Ovary (tissue), 9 donors: ENCODE measurements around the gene IFNGR1. TPM values are rescaled to one million over a fixed set of nuclear protein-coding genes. Genes with fewer than 3 reads are reported as not detected.

ENCODE experiments used
- DNase-seq, 5 donors: peaks; one replicate each; pipeline ENCODE4 v3.0.0-alpha.2; 2019 to 2020
- H3K27ac ChIP-seq, 2 donors: fragments of 200-600 bp; one replicate each; pipeline versions ENCODE4 v1.5.1 to v1.8.0; 2019 to 2022
- H3K27me3 ChIP-seq: fragments of 200-600 bp; one replicate; pipeline ENCODE4 v1.8.0; 2022
- H3K36me3 ChIP-seq: fragments of 200-600 bp; sonication (generic); one replicate; pipeline ENCODE4 v1.5.1; 2019
- H3K4me1 ChIP-seq: one replicate; pipeline ENCODE4 v1.8.1; 2013; ENCODE audit warnings: mild to moderate bottlenecking, moderate library complexity; ENCODE audit not compliant: insufficient read depth
- H3K4me3 ChIP-seq: fragments of 200-600 bp; sonication (generic); one replicate; pipeline ENCODE4 v1.5.1; 2017
- H3K9me3 ChIP-seq, 2 donors: fragments of 200-600 bp in 1 of 2; sonication (generic) in 1 of 2; one replicate each; pipeline versions ENCODE4 v1.5.1 to v1.8.1; 2013 to 2019; ENCODE audit warnings: mild to moderate bottlenecking in 1 of 2, moderate library complexity in 1 of 2
- EP300 ChIP-seq: sonication (generic); formaldehyde crosslinking; IDR thresholded peaks from one replicate; pipeline ENCODE4 v1.6.1; 2017; ENCODE audit warnings: antibody characterized with exemption
- POLR2A ChIP-seq: fragments of 450-650 bp; IDR thresholded peaks from one replicate; pipeline ENCODE4 v1.6.1; 2017; ENCODE audit warnings: antibody characterized with exemption, mild to moderate bottlenecking, moderate library complexity
- WGBS, 3 donors: extraction: QIAGEN DNeasy Blood & Tissue Kit in 1 of 3; methylation state at CpG; one replicate each; pipeline versions ENCODE4 v1.1.5 to v1.1.7; 2013 to 2017; 5-methylcytosine and 5-hydroxymethylcytosine counted together
- intact Hi-C, 4 donors: fragments of 100-400 bp; cut with DNase I; formaldehyde crosslinking; loops; one replicate each; pipeline versions ENCODE4 v1.11.0 to v1.15.1; 2022 to 2023
- polyA plus RNA-seq, 2 donors: library from polyadenylated mRNA; stranded (reverse); fragments of 200-250 nt in 1 of 2; fragments of 350-450 nt in 1 of 2; fragmentation: Illumina TruSeq in 1 of 2; extraction: RNeasy Lipid Tissue Mini Kit (QIAGEN cat#74804) in 1 of 2; gene quantifications; one replicate each; pipeline ENCODE4 v1.2.3, GENCODE V29; 2013 to 2014
- total RNA-seq, 7 donors: library from RNA; depleted of rRNA in 2 of 7; stranded (reverse); fragments of >200 nt in 2 of 7; fragmentation: NEBNext Ultra II Directional in 3 of 7; extraction: Animal tissue kit (Norgen Biotek cat#: 25700) in 3 of 7; gene quantifications; one replicate each; pipeline versions ENCODE4 v1.1.0 to v1.2.4, GENCODE V29; 2016 to 2023
- TF ChIP-seq, protein P1 (sequence below), 3 donors: fragments of 450-650 bp in 2 of 3; fragments of 200-600 bp in 1 of 3; IDR thresholded peaks; one replicate each; pipeline versions ENCODE4 v1.5.1 to v1.8.0; 2016 to 2022; ENCODE audit warnings: antibody characterized with exemption in 3 of 3, mild to moderate bottlenecking in 1 of 3
- donor health status: DM: no; HTN: no; CAD: no; lungs with moderate emphysema.
- donor health status: DM: no; HTN: no; CAD: no.
- donor health status: Bipolar disorder and iron deficiency.
- donor health status: DM: yes; HTN: yes; CAD: no.
- donor health status: DM: no; HTN: no; CAD: no.
- donor health status: DM: yes; HTN: yes; CAD: no.

Gene IFNGR1
- total and polyA plus RNA-seq, 9 donors, result 37.1 to 95.2 (median 55.5) TPM

- H3K27ac ChIP-seq, result no peak overlapping the region
- no peak for DNase-seq
Observed at GRCh38 chr6:137248702-137249101, 29.5 kb upstream of the IFNGR1 start.

DNA sequence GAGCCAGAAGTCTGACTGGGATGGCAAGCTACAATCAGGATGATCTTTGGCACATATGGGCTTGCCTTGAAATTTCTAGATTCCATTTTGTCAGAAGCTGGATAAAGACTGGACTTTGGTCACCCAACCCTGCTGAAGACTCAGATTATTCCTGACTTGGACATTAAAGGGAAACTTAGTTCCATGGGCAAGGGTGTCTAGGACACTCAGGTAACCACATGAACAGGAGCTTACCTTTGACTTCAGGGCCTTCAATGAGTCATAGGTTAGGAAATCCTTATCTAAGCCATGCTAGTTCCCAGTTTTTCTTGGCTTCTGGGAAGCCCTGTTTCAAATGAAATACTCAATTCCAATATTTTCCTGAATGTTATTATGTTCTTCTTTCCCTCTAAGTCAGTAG lies 28.5 kb upstream of the IFNGR1 start:
- H3K36me3 ChIP-seq, result no peaks in the 10 kb centered on the region
- TF ChIP-seq POLR2A (no peak), EP300 (no peak)
- TF ChIP-seq, protein P1, sequence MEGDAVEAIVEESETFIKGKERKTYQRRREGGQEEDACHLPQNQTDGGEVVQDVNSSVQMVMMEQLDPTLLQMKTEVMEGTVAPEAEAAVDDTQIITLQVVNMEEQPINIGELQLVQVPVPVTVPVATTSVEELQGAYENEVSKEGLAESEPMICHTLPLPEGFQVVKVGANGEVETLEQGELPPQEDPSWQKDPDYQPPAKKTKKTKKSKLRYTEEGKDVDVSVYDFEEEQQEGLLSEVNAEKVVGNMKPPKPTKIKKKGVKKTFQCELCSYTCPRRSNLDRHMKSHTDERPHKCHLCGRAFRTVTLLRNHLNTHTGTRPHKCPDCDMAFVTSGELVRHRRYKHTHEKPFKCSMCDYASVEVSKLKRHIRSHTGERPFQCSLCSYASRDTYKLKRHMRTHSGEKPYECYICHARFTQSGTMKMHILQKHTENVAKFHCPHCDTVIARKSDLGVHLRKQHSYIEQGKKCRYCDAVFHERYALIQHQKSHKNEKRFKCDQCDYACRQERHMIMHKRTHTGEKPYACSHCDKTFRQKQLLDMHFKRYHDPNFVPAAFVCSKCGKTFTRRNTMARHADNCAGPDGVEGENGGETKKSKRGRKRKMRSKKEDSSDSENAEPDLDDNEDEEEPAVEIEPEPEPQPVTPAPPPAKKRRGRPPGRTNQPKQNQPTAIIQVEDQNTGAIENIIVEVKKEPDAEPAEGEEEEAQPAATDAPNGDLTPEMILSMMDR (IDR thresholded peaks at IDR 0.05), result no peak
- intact Hi-C loops, result no loop called here
- no peak overlapping the region for H3K4me3 ChIP-seq
- no peak overlapping the region for H3K27ac ChIP-seq
- no peaks in the 10 kb centered on the region for H3K9me3 ChIP-seq
- no peak for DNase-seq
- H3K27me3 ChIP-seq, result no peaks in the 10 kb centered on the region
- H3K4me1 ChIP-seq, result no peaks in the 10 kb centered on the region

More at GRCh38 chr6:137248702-137249101, 29.5 kb upstream of the IFNGR1 start:
- WGBS, 3 donors, result 48 to 54% (median 54%) methylated on average over 4 of the region's 4 CpGs
- Histone ChIP-seq H3K36me3 (no peaks in the 10 kb centered on the region), H3K4me3 (no peak overlapping the region), H3K4me1 (no peaks in the 10 kb centered on the region), H3K9me3 (no peaks in the 10 kb centered on the region), H3K27me3 (no peaks in the 10 kb centered on the region)
- intact Hi-C loops, result no loop called here
- TF ChIP-seq, protein P1 (IDR thresholded peaks at IDR 0.05), result no peak
- TF ChIP-seq POLR2A (no peak), EP300 (no peak)

DNA sequence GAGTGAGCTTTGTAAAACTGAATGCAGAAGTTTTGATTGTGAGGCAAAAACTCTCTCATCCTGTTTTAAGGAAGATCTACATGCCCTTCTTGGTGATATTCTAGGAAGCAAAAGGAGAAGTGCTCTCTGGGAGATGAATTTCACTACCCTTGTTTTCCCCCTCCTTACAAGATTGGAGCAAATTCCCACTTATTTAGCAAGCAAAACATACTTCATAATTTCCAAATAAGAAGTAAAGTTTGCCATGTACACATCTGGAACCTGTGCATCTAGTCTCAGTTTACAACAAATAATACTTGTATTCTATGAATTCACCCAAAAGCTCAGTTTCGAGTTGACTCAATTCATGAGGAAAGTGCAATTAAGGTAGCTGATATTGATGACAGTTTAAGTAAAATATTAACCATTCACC lies 27.6 kb upstream of the IFNGR1 start:
- H3K27me3 ChIP-seq, result no peaks in the 10 kb centered on the region
- H3K9me3 ChIP-seq, result no peaks in the 10 kb centered on the region
- H3K4me1 ChIP-seq, result no peaks in the 10 kb centered on the region
- TF ChIP-seq, protein P1 (IDR thresholded peaks at IDR 0.05), result no peak
- TF ChIP-seq POLR2A (no peak), EP300 (no peak)
- H3K36me3 ChIP-seq, result no peaks in the 10 kb centered on the region
- no peak overlapping the region for H3K4me3 ChIP-seq
- H3K27ac ChIP-seq, result no peak overlapping the region
- 85 to 98% (median 89%) methylated on average over 1 of the region's 1 CpG for WGBS, 3 donors
- DNase-seq, result no peak
- intact Hi-C loops, result no loop called here

GRCh38 chr6:137246164-137246563 lies 27.0 kb upstream of the IFNGR1 start:
- 91 to 96% (median 92%) methylated on average over 4 of the region's 4 CpGs for WGBS, 3 donors
- Histone ChIP-seq H3K4me1 (no peaks in the 10 kb centered on the region), H3K9me3 (no peaks in the 10 kb centered on the region), H3K27ac (no peak overlapping the region), H3K4me3 (no peak overlapping the region), H3K27me3 (no peaks in the 10 kb centered on the region), H3K36me3 (no peaks in the 10 kb centered on the region)
- no peak for DNase-seq
- intact Hi-C loops, result no loop called here
- TF ChIP-seq POLR2A (no peak), EP300 (no peak)
- TF ChIP-seq, protein P1 (IDR thresholded peaks at IDR 0.05), result no peak
